ENCODE results near the gene NR2F2.
A peak's percentile ranks its signal among the peaks of the same experiment; 100 is the strongest.

- no peak for TF ChIP-seq CTCF (conservative IDR thresholded peaks at IDR 0.05; ENCODE audit: low read depth in 2 of 2)
- TF ChIP-seq REST (IDR thresholded peaks at IDR 0.05; ENCODE audit: unreplicated experiment) = no peak
- TF ChIP-seq POLR2AphosphoS5 (IDR thresholded peaks at IDR 0.05; ENCODE audit: low read depth) = no peak
- no peak for TF ChIP-seq EZH2phosphoT487 (IDR thresholded peaks at IDR 0.05; ENCODE audit: unreplicated experiment)
- TF ChIP-seq CREB1 (CRISPR knock-in tag; IDR thresholded peaks at IDR 0.05; ENCODE audit: low read depth) = no peak
- TF ChIP-seq EZH2 (IDR thresholded peaks at IDR 0.05; ENCODE audit: low read depth, unreplicated experiment) = peak; percentile 98
- TF ChIP-seq JUNB (IDR thresholded peaks at IDR 0.05; ENCODE audit: unreplicated experiment) = no peak
- TF ChIP-seq ZNF114 (CRISPR knock-in tag; IDR thresholded peaks at IDR 0.05) = no peak
- no peak for TF ChIP-seq STAT1 (IDR thresholded peaks at IDR 0.05; ENCODE audit: unreplicated experiment)
- TF ChIP-seq ZNF331 (CRISPR knock-in tag; IDR thresholded peaks at IDR 0.05; ENCODE audit: low read depth) = no peak
Observed at GRCh38 chr15:96322536-96323318, 7.8 kb upstream of the NR2F2 start.
